Loucy (cell line): Measurements from ENCODE around the gene C11orf65.

Experiments used
- EZH2phosphoT487 ChIP-seq: fragments of 200-600 bp; IDR thresholded peaks from 2 replicates; pipeline ENCODE4 v1.6.1; 2018; ENCODE audit warnings: antibody characterized with exemption, mild to moderate bottlenecking, moderate library complexity, borderline replicate concordance
- TF ChIP-seq, protein P1 (sequence below): fragments of 200-600 bp; sonication (generic); conservative IDR thresholded peaks from 2 replicates; pipeline ENCODE4 v1.5.1; 2014; ENCODE audit warnings: mild to moderate bottlenecking, antibody characterized with exemption, low read length

DNA sequence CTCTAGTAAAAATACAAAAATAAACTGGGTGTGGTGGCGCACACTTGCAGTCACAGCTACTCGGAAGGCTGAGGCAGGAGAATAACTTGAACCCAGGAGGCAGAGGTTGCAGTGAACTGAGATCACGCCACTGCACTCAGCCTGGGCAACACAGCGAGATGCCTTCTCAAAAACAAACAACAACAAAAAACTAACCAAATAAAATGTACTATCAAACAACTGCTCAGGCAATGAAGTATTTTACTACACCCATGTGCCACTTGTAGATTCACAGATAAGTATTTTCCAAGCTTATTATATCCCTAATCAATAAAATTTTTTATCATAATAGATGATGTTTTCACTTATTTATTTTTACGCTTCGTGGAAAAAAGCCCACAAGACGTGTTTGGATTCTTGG is 924 bp downstream of the C11orf65 start:
- TF ChIP-seq, protein P1, sequence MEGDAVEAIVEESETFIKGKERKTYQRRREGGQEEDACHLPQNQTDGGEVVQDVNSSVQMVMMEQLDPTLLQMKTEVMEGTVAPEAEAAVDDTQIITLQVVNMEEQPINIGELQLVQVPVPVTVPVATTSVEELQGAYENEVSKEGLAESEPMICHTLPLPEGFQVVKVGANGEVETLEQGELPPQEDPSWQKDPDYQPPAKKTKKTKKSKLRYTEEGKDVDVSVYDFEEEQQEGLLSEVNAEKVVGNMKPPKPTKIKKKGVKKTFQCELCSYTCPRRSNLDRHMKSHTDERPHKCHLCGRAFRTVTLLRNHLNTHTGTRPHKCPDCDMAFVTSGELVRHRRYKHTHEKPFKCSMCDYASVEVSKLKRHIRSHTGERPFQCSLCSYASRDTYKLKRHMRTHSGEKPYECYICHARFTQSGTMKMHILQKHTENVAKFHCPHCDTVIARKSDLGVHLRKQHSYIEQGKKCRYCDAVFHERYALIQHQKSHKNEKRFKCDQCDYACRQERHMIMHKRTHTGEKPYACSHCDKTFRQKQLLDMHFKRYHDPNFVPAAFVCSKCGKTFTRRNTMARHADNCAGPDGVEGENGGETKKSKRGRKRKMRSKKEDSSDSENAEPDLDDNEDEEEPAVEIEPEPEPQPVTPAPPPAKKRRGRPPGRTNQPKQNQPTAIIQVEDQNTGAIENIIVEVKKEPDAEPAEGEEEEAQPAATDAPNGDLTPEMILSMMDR, result no peak
- TF ChIP-seq EZH2phosphoT487, result no peak
